ENCODE measurements around the gene TUBGCP2.

TUBGCP2 gene

DNA sequence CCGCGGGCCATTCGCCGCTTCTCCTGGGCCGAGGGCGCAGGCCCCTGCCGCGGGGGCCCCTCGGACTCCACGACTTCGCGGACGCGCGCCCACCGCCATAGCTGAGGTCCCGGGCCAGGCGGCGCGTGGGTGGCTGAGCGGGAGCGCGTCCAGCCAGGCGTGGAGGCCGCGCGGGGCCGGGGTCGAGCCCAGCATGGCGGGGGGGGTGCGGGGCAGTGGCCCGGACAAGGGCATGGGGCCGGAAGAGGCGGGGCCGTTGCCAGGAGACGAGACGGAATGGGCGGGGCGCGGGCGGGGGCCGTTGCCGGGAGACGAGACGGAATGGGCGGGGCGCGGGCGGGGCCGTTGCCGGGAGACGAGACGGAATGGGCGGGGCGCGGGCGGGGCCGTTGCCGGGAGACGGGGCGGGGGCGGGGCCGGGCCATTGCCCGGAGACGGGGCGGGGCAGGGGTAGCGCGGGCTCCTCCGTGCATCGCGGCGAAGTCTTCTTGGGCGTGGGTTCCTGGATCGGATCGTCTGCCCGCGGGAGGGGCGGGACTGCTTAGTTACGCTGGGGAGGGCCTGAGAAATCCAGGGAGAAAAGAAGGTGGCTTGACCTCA is 46.8 kb downstream of the TUBGCP2 start:
- peak; percentile 71 to 82 (median 80) for DNase-seq

DNA sequence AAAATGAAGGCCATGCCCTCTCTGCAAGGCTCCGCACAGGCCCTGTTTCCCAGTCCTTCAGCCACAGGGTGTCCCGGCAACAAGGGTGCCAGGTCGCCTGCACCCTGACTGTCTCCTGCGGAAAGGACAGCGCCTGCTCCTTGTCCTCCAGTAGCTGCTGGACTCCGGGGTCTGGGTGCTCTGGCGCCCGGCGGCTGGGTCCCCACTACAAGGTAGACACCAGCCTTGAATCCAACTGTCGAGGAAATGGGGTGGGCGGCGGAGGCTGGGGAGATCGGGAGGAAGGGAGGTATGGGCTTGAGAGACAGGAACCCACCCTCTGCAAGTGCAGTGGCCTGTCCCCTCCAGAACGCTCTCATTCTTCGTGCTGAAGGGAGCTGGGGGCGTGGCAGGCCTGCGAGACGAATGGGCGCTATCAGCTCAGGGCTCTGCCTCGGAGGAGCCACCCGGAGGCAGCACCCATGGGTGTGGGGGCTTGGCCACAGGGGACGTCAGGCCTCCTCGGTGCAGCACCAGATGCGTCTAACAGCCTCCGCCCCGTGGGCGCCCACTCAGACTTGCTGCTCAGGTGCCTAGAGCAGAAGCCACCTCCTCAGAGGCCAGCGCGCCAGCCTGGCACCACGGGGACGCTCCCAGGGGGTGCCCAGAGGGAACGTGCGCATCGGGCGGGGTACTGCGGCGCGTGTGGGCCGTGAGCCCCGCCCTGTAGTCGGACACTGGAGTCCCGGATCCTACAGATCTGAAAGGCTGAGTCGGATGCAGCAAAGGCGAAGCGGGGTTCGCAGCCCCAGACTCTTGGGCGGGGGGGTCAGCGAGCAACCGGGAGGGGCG is 47.6 kb downstream of the TUBGCP2 start:
- peak; percentile 46 to 79 (median 63) for DNase-seq

DNA sequence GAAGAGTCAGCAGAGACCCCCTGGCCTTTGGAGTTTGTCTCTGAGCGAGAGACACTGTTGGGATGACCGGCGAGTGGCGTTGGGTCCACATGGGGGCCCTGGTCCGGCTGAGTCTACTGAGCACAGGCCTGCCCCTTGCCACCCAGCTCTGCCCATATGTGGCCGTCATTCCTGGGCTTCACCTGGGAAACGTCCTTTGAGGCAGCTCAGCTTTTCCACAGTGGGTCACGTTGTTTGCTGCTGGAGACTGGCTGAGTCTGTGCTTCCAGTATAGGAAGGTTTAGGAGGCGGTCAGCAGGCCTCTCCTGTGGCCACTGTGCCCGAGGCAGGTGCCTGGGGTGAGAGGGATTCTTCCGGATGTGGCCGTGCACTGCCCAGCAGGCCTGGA is 49.1 kb downstream of the TUBGCP2 start:
- no peak for DNase-seq

DNA sequence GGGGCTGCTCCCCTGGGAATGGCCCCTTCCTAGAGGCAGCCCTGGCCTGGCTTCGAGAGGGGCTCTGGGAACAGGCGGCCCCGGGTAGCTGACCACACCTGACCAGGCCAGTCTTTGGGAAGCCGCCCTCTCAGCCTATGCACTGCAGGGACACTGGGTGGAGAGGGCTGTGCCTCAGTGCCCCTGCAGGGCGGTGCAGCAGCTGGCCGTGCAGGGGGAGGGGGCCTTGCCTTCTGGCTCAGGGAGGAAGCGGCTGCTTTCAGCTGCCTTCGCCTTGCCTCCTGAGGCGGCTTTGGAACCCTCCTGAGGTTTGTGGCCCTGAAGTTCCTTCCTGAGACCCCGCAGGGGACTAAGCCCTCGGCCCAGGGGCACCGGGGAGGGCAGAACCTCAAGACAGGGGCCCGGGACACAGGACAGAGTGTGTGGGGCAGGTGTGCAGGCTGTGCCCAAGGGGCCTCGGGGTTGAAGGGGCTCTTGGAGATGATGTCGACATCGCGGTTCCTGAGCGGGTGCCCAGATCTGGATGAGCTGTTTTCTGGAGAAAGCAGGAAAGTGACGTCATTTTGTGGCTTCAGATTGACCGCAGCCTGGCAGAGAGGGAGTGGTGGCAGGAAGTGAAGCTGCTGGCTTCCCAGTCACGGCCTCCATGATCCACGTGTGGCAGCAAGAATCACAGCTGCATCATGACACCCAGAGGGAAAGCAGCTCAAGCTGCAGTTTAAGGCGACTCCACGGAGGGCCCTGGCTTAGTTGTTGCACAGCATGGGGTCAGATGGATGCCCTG is 49.7 kb downstream of the TUBGCP2 start:
- DNase-seq, result peak in 4 of 5 experiments; percentile 69 to 95 (median 82)

DNA sequence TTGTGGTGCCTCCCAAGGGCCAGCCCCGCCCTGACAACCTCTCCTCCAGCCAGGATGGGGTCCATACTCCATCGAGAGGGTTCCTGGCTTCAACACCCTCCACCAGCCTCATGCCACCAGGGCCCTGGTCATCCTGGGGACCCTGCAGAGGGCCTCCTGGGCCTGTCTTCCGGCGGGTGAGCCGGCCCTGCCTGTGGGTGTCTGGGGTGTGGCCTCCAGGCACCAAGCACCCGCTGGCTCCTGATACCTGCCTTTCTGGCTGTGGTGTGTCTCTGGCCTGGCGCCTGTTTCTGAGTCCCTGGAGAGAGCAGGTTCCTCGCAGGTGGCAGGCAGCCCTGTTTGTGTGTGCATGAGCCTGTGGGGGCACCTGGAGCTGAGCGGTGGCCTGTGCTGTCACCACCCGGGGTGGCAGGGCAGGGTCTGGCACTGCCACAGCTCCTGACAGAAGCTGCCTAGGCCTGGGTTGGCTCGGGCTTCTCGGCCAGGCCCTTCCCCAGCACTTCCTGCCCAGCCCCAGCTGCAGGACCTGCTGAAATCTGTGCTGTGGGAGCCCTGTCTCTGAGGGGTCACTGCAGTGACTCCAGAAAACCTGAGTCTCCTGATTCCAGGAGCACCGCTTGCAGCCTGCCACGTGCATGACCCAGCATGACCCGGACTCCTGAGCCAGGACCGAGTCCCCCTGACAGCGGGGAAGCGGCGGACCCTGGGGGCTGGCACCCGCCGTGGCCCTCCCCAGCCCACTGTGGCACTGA is 50.4 kb downstream of the TUBGCP2 start:
- DNase-seq, result peak in 1 of 5 experiments; percentile 72

DNA sequence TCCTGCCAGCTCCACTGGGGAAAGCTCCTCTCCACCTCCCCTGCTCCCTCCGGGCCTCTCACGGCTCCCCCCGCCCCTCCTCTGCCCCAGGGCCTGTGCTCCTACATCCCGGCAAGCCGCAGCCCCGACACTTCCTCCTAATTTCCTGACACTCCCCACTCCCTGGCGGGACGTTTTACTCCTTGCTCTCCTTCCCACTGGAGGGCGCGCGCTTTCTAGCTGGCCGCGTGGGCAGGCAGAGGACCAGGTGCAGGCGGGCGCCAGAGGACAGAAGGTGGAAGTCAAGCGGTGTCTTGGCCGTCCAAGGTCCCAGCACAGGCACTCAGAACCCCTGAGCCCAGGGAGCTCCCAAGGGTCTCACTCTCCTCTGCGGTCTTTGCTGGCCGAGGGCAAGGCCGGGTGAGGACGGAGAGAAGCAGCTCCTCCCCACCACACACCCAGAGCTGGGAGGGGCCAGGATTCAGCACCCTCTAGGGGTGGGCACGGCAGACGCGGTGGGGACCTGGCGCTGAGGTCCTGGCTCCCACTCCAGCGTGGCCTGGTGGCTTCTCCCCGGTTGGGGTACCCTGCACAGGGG is 51.1 kb downstream of the TUBGCP2 start:
- no peak for DNase-seq

DNA sequence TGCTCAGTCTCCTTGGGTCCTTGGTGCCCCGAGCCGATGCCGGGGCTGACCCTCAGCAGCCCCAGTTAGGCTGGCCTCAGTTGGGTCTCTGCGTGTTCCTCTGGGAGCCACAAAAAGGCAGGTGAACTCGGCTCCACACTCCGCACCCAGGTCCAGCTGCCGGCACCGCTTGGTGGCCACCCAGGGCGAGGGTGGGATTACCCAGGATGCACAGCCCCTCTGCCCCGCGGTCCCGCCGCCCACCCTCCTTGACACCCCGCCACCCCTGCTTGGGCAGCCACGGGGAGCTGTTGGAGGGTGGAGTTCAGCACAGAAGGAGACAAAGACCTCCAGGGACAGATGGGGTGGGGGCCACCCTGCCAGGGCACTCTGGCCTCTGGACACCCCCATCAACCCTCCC is 53.3 kb downstream of the TUBGCP2 start:
- DNase-seq, result no peak

DNA sequence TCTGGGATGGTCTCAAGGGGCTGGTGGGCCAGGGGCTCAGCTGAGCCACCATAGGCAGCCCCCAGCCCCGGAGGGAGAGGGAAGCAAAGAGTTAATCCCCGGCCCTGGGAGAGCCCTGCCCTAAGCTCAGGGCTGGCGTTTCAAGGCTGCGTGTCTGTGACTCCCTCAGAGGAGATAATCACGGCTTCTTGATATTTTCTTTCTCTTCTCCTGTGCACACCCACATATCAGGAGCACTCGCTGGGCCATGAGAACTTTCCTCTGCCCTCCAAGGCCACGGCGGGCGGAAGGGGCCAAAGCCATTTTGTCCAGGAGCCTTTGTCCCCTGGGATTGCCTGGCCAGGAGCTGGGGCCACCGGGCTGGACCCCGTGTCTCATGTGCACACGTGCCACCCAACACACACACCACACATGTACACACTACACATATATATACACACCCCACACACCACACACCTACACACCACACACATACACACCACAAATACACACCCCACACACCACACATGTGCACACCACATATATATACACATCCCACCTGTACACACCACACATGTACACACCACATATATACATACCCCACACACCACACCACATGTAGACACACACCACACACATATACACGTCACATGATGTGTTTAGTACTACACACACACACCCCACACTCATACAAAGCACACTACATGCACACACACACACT is 54.1 kb downstream of the TUBGCP2 start:
- no peak for DNase-seq

DNA sequence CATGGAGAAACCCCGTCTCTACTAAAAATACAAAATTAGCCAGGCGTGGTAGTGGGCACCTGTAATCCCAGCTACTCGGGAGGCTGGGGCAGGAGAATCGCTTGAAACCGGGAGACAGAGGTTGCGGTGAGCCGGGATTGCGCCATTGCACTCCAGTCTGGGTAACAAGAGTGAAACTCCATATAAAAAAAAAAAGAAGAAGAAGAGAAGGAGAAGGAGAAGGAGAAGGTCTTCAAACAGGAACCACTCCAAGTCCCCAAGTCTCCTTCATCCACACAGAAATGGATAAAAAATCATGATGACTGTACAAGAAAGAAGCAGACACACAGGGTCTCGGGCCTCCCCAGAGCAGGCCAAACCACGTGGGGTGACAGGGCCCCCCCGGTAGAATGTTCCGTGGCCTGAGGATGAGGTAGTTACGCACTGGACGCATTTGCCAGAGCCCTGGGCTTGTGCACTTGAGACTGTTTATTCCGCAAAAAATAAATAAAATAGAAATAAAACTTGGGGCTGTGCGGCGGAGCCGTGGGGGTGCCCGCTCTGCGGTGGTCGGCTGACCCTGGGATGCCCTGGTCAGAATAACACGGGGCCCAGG is 55.2 kb downstream of the TUBGCP2 start:
- no peak for DNase-seq

DNA sequence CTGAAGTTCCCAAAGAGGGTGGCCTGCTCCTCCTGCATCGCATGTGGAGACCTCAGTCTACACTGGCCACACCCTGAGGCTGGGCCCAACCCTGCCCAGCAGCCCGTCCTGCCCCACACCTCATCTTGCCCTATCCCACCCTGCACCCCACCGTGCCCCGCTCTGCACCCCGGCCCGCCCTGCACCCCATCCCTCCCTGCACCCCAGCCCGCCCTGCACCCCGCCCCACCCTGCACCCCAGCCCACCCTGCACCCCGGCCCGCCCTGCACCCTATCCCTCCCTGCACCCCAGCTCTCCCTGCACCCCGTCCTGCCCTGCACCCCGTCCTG is 56.5 kb downstream of the TUBGCP2 start:
- DNase-seq, result no peak

DNA sequence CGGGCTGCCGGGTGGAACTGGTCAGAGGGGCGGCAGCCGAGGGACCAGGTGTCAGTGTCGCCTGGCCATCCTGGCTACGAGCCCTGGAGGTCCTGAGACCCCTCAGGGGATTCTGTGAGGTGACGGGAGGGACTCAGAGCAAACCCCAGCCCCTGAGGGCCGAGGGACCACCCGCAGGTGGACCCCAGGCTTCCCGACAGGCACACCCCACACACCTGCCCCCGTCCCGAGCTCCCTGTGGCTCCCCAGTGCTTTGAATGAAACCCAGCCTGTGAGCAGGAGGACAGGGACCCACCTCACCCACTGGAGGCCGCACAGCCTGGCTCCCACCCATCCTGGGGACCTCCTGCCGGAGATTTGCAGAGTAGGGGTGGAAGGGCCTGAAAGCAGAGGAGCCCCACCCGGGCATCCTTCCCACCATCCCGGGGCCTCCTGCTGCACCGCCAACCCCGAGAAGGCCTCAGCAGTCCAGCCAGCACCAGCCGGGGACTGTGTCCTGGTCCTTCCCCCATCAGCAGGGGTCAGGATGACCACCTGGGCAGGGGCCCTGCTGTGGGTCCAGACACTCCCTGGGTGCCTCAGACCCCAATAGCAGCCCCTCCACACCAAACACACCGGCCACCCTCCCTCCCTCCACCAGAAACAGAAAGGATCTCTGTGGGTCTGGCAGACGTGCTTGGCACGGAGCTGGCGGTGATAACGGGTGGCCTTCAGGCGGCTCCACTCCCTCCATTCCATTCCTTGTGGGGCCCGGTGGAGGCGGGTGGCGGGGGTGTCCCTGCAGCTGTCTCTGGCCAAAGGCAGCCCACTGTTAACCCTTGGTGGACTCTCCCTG is 57.1 kb downstream of the TUBGCP2 start:
- no peak for DNase-seq

DNA sequence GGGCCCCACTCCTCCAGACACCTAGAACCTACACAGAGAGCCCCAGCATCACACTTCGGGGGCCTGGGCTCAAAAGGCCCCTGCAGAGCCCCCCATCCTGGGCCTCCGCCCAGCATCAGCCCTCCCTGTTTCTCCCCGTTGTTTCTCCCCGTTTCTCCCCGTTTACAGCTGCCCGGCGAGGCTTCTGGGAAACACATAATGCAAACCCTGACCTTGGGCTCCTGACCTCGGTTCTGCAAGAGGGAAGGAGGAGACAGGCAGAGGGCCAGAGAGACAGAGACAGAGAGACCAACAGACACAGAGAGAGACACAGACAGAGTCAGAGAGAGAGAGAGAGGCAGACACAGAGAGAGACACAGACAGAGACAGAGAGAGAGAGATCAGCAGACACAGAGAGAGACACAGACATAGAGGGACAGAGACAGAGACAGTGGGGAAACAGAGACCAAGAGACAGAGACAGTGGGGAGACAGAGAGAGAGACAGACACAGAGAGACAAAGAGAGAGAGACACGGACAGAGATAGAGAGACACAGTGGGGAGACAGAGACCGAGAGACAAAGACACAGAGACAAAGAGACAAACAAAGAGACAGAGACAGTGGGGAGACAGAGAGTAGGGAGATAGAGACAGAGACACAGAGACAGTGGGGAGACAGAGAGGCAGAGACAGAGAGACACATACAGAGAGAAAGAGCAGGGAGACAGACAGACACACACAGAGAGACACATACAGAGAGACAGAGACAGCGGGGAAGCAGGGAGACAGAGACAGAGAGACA is 58.5 kb downstream of the TUBGCP2 start:
- DNase-seq, result no peak

DNA sequence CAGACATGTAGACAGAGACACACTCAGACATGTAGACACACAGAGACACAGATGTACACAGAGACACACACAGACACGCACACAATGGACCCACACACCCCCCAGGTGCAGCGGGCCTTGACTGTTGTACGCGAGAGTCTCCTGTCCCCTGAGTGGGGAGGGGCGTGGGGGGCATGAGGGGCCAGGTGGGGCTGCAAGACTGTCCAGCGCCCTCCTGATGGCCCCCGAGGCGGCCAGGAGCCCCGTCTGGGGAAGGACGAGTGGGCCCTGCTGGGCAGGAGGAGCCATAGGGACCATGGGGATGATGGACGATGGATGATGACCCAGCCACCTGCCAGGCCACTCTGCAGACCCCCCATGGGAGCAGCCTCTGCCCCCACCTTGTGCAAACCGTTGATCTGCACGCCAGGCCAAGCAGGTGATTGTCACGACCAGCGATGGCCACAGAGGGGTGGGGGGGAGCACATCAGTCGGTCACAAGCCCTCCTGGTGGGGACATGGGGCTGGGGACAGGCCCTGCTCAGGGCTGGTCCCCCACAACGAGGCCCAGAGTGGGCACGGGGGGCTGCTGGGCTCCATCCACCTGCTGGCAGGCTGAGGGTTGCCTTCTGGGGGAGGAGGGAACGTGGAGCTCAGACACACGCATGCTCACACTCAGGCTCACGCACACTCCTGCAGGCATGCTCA is 59.4 kb downstream of the TUBGCP2 start:
- DNase-seq, result no peak

DNA sequence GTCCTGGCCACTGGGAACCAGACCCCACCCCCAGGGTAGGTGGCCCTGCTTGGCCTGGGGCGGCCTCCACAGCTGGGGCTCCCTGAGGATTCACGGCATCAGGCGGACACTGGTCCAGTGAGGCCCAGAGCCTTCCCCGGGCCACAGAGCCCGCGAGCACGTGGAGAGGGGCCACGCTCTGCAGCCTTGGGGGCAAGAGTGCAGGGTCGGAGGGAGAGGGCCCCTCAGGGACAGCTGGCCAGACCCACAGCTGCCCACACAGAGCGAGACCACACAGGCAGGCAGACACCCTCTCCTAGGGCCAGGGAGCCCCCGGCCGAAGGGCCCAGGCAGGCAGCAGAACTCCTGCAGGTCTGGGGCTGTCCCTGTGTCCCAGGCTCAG is 60.3 kb downstream of the TUBGCP2 start:
- no peak for DNase-seq

DNA sequence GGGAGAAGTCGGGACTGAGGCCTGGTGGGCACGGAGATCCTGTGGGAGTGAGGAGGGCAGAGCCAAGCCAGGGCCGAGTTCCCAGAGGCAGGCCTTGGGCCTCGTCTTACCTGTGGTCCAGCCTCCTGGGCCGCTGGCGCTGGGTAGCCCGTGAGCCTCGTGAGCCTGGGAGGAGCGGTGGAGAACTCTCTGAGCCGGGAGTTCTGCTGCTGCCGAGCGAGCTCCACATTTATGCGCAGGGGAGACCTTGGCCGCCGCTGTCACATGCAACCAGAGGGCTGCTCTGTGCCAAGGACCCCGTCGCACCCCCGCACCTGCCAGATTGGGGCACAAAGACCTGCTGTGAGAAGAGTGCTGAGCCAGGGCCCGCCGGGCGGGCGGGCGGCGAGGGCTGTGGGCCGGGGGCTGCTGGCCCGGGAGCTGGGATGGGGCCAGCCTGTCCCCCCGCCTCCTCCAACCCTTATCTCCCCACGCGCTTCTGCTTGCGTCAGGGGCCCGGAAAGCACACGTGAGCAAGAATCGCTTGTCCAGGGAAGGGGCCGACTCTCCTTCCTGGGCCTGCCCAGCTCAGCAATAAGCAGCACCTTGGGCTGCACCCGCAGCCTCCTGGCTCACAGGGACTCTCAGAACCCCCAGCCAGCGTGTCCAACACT is 60.9 kb downstream of the TUBGCP2 start:
- DNase-seq, result no peak

DNA sequence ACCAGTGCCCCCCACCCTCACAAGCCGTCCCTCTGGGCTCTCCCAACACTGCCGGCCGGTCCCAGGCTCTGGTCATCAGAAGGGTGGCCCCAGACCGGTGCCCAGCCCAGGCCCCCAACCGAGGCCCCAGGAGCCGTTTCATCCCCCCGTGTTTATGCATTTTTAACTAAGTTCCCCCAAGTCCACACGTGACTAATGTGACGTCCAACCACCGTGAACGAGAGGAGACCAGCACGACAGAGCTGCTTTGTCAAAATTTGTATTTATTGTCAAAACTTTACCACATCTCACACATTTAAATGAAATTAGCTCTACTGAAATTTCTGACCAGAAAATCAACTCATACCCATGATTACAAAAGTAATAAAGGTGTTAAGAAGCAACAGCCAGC is 62.4 kb downstream of the TUBGCP2 start:
- DNase-seq, result no peak

DNA sequence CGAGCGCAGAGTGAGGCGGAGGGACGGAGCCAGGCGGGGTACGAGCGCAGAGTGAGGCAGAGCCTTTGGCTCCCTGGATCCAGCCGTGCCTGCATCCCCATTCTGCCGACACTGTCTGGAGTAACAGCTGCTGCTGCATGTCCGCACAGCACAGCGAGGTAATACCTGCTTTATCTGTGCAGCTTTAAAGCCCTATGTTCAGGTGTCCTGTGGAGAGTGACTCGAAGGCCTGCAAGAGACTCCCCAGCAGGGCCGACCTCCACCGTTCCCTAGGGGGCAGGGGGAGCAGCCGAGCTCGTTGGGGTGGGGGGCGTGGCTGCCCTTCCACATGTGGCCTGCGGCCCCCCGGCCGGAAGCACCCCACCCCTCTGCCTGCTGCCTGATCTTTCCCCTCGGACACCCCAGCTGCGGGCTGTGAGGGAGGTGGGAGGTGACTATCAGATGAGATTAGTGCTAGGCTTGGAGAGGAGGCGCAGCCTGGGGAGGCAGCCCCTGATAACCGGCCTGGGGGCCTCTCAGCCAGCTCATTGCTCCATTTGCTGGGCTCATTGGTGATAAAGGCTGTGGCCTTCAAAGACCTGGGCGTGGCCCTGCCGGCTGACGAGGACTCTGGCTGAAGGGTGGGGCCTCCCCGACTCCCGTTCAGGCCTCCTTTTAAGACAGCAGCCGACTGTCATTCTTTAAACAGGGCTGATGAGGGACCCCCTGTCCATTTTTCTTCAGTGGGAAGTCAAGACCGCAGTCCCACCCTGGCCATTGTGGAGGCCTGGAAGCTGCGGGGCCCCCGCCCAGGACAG is 63.0 kb downstream of the TUBGCP2 start:
- DNase-seq, result no peak

DNA sequence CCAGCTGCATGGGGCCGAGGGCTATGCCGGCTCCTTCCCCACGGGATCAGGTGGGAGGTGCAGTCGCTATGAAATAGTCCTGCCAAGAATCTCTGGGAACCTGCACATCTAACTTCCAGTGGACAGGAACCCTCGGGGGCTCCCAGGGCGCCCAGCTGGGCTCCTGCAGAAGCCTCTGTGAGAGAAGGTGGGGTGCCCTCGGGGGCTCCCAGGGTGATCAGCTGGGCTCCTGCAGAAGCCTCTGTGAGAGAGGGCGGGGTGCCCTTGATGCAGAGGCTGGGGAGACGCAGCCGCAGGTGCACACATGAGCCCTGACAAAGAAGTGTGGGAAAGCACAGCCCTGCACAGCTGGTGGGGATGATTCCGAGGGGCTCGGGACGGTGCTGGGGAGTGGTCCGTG is 65.1 kb downstream of the TUBGCP2 start:
- no peak for DNase-seq

All from T-helper 2 cell (primary cell).